Stimulated activated CD8-positive, alpha-beta memory T cell treated with anti-CD3 and anti-CD28 coated beads, Interleukin-12 subunit alpha, Interleukin-12 subunit beta, amount 100 ng/mL, for 4 hours (primary cell): ENCODE results near the gene KCTD12.

Source experiments
- DNase-seq: peaks from one replicate; pipeline ENCODE4 v3.0.0-alpha.2; 2020; ENCODE audit warnings: low read depth

KCTD12 gene

GRCh38 chr13:76853921-76854608 lies 32.1 kb downstream of the KCTD12 start:
- DNase-seq: no peak

GRCh38 chr13:76853481-76853880 lies 32.7 kb downstream of the KCTD12 start:
- no peak for DNase-seq

DNA sequence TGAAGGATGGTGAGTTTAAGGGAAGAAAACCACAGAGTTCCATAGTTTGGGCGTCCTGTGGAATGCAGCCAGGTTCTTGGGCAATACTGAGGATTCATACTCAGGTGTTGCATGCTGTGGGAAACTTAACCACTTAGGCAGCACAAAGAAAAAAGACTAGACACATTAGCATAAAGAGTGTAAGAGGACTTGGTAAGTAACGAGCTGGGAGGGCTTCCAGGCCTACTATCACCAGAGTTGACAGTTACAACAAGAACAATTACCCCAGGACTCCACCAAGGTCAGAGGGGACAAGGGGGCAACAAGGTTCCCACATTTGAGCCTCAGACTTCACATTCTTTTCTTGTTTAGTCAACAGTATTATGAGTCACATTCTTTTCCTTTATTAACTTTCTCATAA lies 33.2 kb downstream of the KCTD12 start:
- DNase-seq: no peak

GRCh38 chr13:76851961-76852360 lies 34.2 kb downstream of the KCTD12 start:
- no peak for DNase-seq

DNA sequence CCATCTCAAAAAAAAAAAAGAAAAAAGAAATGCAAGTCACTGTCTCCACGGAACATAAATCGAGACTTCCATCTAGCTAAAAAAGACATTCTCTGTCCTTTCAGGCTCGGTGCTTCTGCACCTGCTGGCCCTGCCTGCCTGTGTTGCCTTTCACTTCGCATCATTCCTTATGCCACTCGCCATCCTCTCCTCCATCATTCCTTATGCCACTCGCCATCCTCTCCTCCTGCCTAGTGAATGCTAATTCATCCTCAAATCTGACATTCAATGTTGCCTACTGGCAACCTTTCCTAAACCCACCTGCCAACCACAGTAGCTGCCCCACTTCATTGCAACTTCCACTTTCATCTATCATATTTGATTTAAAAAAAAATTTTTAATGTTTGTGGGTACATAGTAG lies 36.7 kb downstream of the KCTD12 start:
- no peak for DNase-seq

GRCh38 chr13:76848596-76848995 lies 37.6 kb downstream of the KCTD12 start:
- no peak for DNase-seq

DNA sequence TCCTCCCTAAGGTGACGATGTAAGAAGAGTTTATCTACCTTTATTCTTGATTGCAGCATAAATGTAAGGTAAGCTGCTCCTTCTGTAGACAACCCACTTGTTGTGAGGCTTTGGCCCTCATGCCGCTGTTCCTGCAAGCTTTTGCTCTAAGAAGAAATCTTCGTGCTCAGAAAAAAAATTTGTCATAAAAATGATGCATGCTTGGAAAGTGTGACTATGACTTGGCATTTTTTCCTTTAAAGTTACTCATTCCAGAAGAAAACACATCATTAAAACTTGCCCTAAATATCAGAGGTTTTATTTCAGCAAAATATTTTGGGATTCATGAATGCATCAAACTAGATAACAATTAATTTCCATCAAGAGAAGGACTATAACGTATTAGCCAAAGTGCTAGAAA lies 39.8 kb downstream of the KCTD12 start:
- DNase-seq: no peak

DNA sequence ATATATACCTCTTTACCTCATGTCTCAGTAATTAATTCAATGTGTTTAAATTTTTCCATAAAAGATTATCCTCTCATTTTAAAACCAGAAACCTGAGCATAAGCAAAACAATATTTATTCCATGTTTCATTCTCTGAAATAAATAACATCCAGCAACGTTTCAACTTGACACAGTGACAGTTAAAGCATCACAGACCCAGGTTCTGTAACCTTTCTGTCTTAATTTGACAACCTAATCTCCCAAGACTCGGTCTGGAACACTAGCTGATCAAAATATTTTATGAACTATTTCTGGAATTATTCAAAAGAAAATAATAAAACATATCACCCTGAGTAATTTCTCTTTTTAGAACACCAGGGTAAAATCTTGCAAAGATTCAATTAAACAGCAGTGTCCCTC lies 40.3 kb downstream of the KCTD12 start:
- DNase-seq: no peak

DNA sequence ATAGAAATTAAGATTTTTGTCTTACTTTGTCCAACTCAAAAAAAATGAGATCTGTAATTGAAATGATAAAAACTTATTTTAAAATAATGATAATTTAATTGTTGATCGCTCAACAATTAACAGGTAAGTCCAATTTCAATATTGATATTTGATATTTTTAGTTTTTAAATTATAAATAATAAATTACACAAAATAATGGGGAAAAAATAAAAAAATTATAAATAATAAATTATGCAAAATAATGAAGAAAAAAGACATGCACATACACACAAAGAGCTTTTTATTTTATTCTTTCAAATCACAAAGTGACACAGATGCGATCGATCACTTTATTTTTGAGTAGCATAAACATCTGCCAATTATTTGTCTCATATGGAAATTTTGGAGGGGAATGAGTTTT lies 40.8 kb downstream of the KCTD12 start:
- DNase-seq: no peak

- DNase-seq: no peak
Measured at GRCh38 chr13:76837801-76838200, 48.4 kb downstream of the KCTD12 start.

DNA sequence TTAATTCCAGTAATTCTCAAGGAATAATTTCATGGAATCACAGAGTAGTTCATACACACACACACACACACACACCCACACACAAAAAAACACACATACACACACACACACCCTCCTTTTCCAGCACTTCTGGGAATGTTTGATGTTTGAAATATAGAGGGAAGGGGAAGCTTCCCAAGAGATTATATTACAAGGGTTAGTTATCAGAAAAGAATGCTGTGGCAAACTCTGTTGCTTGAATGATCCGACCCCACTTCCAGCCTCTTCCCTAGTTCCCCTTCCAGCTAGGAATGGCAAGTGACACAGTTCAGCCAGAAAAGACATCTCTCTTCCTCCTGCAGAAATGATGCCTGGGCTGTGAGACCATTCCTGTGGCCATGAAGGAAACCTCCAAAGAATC lies 49.9 kb downstream of the KCTD12 start:
- no peak for DNase-seq

GRCh38 chr13:76833441-76833954 lies 52.7 kb downstream of the KCTD12 start:
- no peak for DNase-seq

- DNase-seq: no peak
Measured at GRCh38 chr13:76832258-76832988, 53.8 kb downstream of the KCTD12 start.

DNA sequence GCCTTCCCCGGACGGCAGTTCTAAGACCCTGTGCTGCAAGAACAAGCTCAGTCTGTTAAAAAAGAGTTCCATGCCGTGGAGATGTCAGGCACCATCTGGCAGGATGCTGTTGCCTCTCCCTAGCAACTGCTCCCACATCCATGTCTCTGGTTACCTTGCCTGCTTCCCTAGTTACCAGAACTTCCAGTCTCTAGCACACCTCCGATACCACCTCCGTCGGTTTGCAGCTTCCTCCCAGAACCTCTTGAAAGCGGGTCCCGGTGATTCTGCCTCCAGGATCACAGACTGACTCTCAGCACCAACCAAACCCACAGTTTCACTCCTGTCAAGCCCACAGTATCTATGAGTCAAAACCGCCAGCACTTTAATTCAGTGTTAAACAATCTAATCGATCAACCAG lies 55.4 kb downstream of the KCTD12 start:
- DNase-seq: no peak
